ENCODE measurements around the gene ARL15. TPM values are rescaled to one million over a fixed set of nuclear protein-coding genes. Genes with fewer than 3 reads are reported as not detected.
A peak's percentile ranks its signal among the peaks of the same experiment; 100 is the strongest.

The ARL15 gene
- total and polyA plus RNA-seq, 9 of the 15 experiments (the other 6 are each of a cell fraction or from before 2014, with no cell fraction given) = 18.5 to 80.4 (median 57.0) TPM

DNA sequence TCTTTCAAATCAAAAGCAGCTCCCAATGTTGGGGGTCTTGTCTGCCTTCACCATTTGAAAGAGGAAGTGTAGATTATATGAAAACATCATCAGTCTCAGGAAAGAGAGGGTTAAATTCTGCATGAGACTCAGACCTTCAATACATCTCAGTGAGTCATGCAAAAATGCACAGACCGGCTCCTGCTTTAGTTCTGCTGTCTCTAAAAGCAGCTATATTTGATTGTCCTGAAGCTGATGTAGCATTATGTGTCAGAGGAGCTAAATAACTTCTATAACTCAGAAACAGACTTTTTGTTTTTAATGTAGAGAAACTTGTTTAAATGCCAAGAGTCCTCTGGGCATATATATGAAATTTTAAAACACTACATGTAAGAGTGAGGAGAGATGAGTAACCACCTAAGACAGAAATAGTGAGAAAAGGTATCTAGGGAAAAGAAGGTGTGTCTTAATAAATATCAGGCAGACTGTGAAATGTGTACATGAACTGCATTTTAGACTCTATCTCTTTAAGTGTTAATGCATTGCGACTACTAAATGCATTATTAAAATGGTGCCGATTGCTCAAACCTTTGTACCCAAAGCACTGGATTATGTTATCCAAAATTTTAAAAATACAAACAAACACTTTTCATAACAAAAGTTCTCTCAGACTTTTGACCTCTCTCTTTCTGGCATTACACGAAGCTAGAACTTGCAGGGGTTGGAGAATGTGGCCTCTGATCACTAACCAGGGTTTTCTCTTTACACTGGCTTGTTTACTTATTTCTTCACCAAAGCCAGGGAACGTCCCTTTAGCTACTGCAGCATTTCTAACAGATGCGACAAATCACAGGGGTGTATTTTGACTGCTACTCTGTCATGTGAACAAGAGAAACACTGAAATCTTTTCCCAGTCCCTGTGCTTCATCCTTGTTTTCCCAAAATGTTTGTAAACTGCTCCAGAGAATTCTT lies 302.3 kb downstream of the ARL15 start:
- intact Hi-C loops (cut with micrococcal nuclease) = no loop called here
- H3K27me3 ChIP-seq (ENCODE audit: control insufficient read depth in 2 of 2, insufficient read depth in 2 of 2, low read length in 2 of 2) = no peaks in the 10 kb centered on the region
- ATAC-seq (no peak), DNase-seq (ENCODE audit: extremely low read depth in 1 of 4, low spot score in 3 of 4) (no peak), FAIRE-seq (no peak)
- TF ChIP-seq ZNF23 (CRISPR knock-in tag; IDR thresholded peaks at IDR 0.05) = no peak
- TF ChIP-seq C11orf30 (IDR thresholded peaks at IDR 0.05; ENCODE audit: low read depth) = no peak
- peak; percentile 41; the same call in 1 of the 2 replicates for TF ChIP-seq SPI1 (IDR thresholded peaks at IDR 0.05; ENCODE audit: borderline replicate concordance, low read depth, low read length)
- in situ Hi-C loops (cut with MboI) = no loop called here
- H3K4me2 ChIP-seq (ENCODE audit: insufficient read depth, low read length) = no peak overlapping the region
- H3K9ac ChIP-seq (ENCODE audit: insufficient read depth in 1 of 2, low read depth in 2 of 2, low read length in 2 of 2) = no peak overlapping the region
- no peak overlapping the region for H2AFZ ChIP-seq (ENCODE audit: low read depth, low read length)
- ChIA-PET CTCF (ENCODE audit: low intra/inter-chr PET ratio) (interaction anchor here (0.7 kb wide), 1 partner anchor 219 kb away, joined by 3 read pairs; no protein-coding TSS in a partner anchor), POLR2A (interaction anchor here (0.8 kb wide), 1 partner anchor 14 kb away, joined by 3 read pairs; no protein-coding TSS in a partner anchor)
- WGBS (ENCODE audit: insufficient coverage, low coverage, missing lambda C conversion rate) = 79% methylated on average over 6 of the region's 6 CpGs
- no peaks in the 10 kb centered on the region for H3K9me3 ChIP-seq (replicated peaks; ENCODE audit: control insufficient read depth, insufficient read depth, low read depth, low read length)
- H3K4me1 ChIP-seq (replicated peaks in 1 of 2; ENCODE audit: control insufficient read depth in 2 of 2, insufficient read depth in 2 of 2, low read length in 2 of 2) = no peaks in the 10 kb centered on the region
- no TSS peak for BruUV-seq (replicated peaks)
- H3K27ac ChIP-seq (ENCODE audit: extremely low read depth, low read depth, low read length) = no peak overlapping the region
- 0 out of 2 replicates have a peak, but pooled peaks cover 3% of the 10 kb centered on the region for H4K20me1 ChIP-seq (replicated peaks; ENCODE audit: control insufficient read depth, insufficient read depth, low read length)
- no peak overlapping the region for H3K4me3 ChIP-seq
- H3K9me1 ChIP-seq (ENCODE audit: control insufficient read depth, insufficient read depth, low read length) = no peaks in the 10 kb centered on the region
- H3K36me3 ChIP-seq (ENCODE audit: control insufficient read depth, insufficient read depth, low read length) = no peaks in the 10 kb centered on the region; the same call in 2 of the 3 replicates
- no peaks in the 10 kb centered on the region for H3K79me2 ChIP-seq (ENCODE audit: control insufficient read depth, insufficient read depth, low read length)

DNA sequence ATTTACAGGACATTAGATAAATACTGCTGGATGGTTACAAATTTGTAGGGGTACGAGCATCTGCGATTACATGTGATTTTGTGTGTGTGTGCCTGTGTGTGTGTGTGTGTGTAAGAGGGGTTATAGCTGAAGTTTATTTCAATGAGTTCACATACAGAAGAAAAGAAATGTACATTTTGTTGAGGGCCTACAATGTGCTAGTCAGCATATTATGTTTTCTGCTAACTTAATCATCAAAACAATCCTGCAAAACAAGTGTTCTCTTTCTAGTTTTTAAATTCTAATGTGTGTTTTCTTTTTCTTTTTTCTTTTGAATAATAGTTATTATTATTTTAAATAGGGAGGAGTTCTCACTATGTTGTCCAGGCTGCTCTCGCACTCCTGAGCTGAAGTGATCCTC lies 305.7 kb downstream of the ARL15 start:
- no peak overlapping the region for H3K4me2 ChIP-seq (ENCODE audit: insufficient read depth, low read length)
- BruUV-seq (replicated peaks) = no TSS peak
- ChIA-PET POLR2A (no interaction called here), CTCF (ENCODE audit: low intra/inter-chr PET ratio) (no interaction called here)
- H3K9me1 ChIP-seq (ENCODE audit: control insufficient read depth, insufficient read depth, low read length) = no peaks in the 10 kb centered on the region
- no peak overlapping the region for H3K9ac ChIP-seq (ENCODE audit: insufficient read depth in 1 of 2, low read depth in 2 of 2, low read length in 2 of 2)
- no peaks in the 10 kb centered on the region; the same call in 2 of the 3 replicates for H3K36me3 ChIP-seq (ENCODE audit: control insufficient read depth, insufficient read depth, low read length)
- no peaks in the 10 kb centered on the region for H3K27me3 ChIP-seq (ENCODE audit: control insufficient read depth in 2 of 2, insufficient read depth in 2 of 2, low read length in 2 of 2)
- no peaks in the 10 kb centered on the region for H3K4me1 ChIP-seq (replicated peaks in 1 of 2; ENCODE audit: control insufficient read depth in 2 of 2, insufficient read depth in 2 of 2, low read length in 2 of 2)
- 97% methylated on average over 3 of the region's 3 CpGs for WGBS (ENCODE audit: insufficient coverage, low coverage, missing lambda C conversion rate)
- H2AFZ ChIP-seq (ENCODE audit: low read depth, low read length) = no peak overlapping the region
- FAIRE-seq (no peak), ATAC-seq (no peak), DNase-seq (ENCODE audit: extremely low read depth in 1 of 4, low spot score in 3 of 4) (no peak)
- H3K9me3 ChIP-seq (replicated peaks; ENCODE audit: control insufficient read depth, insufficient read depth, low read depth, low read length) = no peaks in the 10 kb centered on the region
- no peaks in the 10 kb centered on the region for H3K79me2 ChIP-seq (ENCODE audit: control insufficient read depth, insufficient read depth, low read length)
- H3K27ac ChIP-seq (ENCODE audit: extremely low read depth, low read depth, low read length) = no peak overlapping the region
- in situ Hi-C loops (cut with MboI) = no loop called here
- 0 out of 2 replicates have a peak, but pooled peaks cover 4% of the 10 kb centered on the region for H4K20me1 ChIP-seq (replicated peaks; ENCODE audit: control insufficient read depth, insufficient read depth, low read length)
- intact Hi-C loops (cut with micrococcal nuclease) = no loop called here
- H3K4me3 ChIP-seq = no peak overlapping the region
- no peak for TF ChIP-seq ZNF232 (CRISPR knock-in tag; IDR thresholded peaks at IDR 0.05)
- TF ChIP-seq NR2F6 (CRISPR knock-in tag; IDR thresholded peaks at IDR 0.05) = no peak
- no peak for TF ChIP-seq PRMT5 (CRISPR knock-in tag; IDR thresholded peaks at IDR 0.05)
- TF ChIP-seq C11orf30 (IDR thresholded peaks at IDR 0.05; ENCODE audit: low read depth) = peak; percentile 68
- TF ChIP-seq MTA2 (IDR thresholded peaks at IDR 0.05; ENCODE audit: low read depth) = no peak
- peak; percentile 31 for TF ChIP-seq MAFF (IDR thresholded peaks at IDR 0.05; ENCODE audit: low read length)
- TF ChIP-seq KLF10 (CRISPR knock-in tag; IDR thresholded peaks at IDR 0.05) = no peak
- TF ChIP-seq MAFG (tag; conservative IDR thresholded peaks at IDR 0.05) = peak; percentile 30; the same call in 1 of the 2 replicates
- TF ChIP-seq CBX5 (IDR thresholded peaks at IDR 0.05; ENCODE audit: borderline replicate concordance, low read depth) = no peak
- TF ChIP-seq PHF8 (IDR thresholded peaks at IDR 0.05; ENCODE audit: borderline replicate concordance, low read length) = no peak
- TF ChIP-seq ZNF695 (CRISPR knock-in tag; IDR thresholded peaks at IDR 0.05) = no peak
- no peak for TF ChIP-seq ZFX (CRISPR knock-in tag; IDR thresholded peaks at IDR 0.05)
- no peak for TF ChIP-seq HNRNPK (IDR thresholded peaks at IDR 0.05; ENCODE audit: low read depth, low read length, poor library complexity, severe bottlenecking)
- no peak for TF ChIP-seq ZNF347 (CRISPR knock-in tag; IDR thresholded peaks at IDR 0.05; ENCODE audit: low read depth)
- TF ChIP-seq HMG20A (CRISPR knock-in tag; conservative IDR thresholded peaks at IDR 0.05) = no peak

All from K562 (cell line).